Thoracic aorta (tissue), 2 donors: ENCODE measurements around the gene MTCP1. TPM values are rescaled to one million over a fixed set of nuclear protein-coding genes. Genes with fewer than 3 reads are reported as not detected.

ENCODE experiments used
- ATAC-seq: fragments of 150-250 bp; one replicate; pipeline ENCODE4 v1.8.0; 2017; ENCODE audit warnings: low read depth; ENCODE audit not compliant: insufficient number of reproducible peaks, low FRiP score
- DNase-seq: peaks from one replicate; pipeline ENCODE4 v3.0.0-alpha.2; 2020; ENCODE audit warnings: low spot score
- H3K27ac ChIP-seq, 2 donors: fragments of 200-600 bp; sonication (generic); 1 replicate in 1 of 2; 2 replicates in 1 of 2; pipeline ENCODE4 v1.5.1; 2016; ENCODE audit warnings: mild to moderate bottlenecking in 2 of 2, moderate library complexity in 2 of 2
- H3K27me3 ChIP-seq: fragments of 200-600 bp; sonication (generic); replicated peaks from 2 replicates; pipeline ENCODE4 v1.6.0; 2016; ENCODE audit warnings: mild to moderate bottlenecking; ENCODE audit not compliant: insufficient read depth
- H3K36me3 ChIP-seq: fragments of 200-600 bp; sonication (generic); one replicate; pipeline ENCODE4 v1.5.1; 2016
- H3K4me1 ChIP-seq, 2 donors: fragments of 200-600 bp; sonication (generic); 1 replicate in 1 of 2; 2 replicates in 1 of 2; pipeline versions ENCODE4 v1.5.1 to v1.6.0; 2016; ENCODE audit warnings: low read depth in 2 of 2, mild to moderate bottlenecking in 1 of 2; ENCODE audit not compliant: control insufficient read depth in 1 of 2
- H3K4me3 ChIP-seq: fragments of 200-600 bp; sonication (generic); 2 replicates; pipeline ENCODE4 v1.5.1; 2016; ENCODE audit warnings: mild to moderate bottlenecking
- H3K9me3 ChIP-seq: fragments of 200-600 bp; sonication (generic); 2 replicates; pipeline ENCODE4 v1.5.1; 2016
- CTCF ChIP-seq: fragments of 200-600 bp; sonication (generic); IDR thresholded peaks from one replicate; pipeline ENCODE4 v1.5.1; 2019; ENCODE audit warnings: antibody characterized with exemption
- total RNA-seq, 2 donors: library from RNA; depleted of rRNA; stranded (reverse); fragments of >200 nt; gene quantifications; one replicate each; pipeline versions ENCODE4 v1.1.0 to v1.2.3, GENCODE V29; 2016

MTCP1 gene
- total RNA-seq, 2 donors from 2014 or later = 7.4 to 17.8 TPM

- H3K27ac ChIP-seq = peak within 1 kb of the TSS; percentile 94 to 97
- peak within 1 kb of the TSS; percentile 82 for H3K4me3 ChIP-seq
- H3K36me3 ChIP-seq = no peaks in the 10 kb centered on the region
- no peaks in the 10 kb centered on the region for H3K27me3 ChIP-seq
- ATAC-seq = peak; percentile 82
- peaks cover 0 to 11% of the 10 kb centered on the region in 2 donors for H3K4me1 ChIP-seq
- peak; percentile 66 for DNase-seq
- H3K9me3 ChIP-seq = no peaks in the 10 kb centered on the region
- no peak for TF ChIP-seq CTCF
Observed at GRCh38 chrX:155026727-155027508, 44.0 kb downstream of the MTCP1 start, which contains the start of gene FUNDC2. Gene FUNDC2, plus strand, starts transcription at chrX:155026844. Its CDS starts 95 bp downstream, at chrX:155026939.

- TF ChIP-seq CTCF = no peak
- no peak for ATAC-seq
- H3K4me3 ChIP-seq = peak overlapping the region; percentile 82
Observed at GRCh38 chrX:155026420-155026726, 44.6 kb downstream of the MTCP1 start.

GRCh38 chrX:155023907-155024833 lies 46.8 kb downstream of the MTCP1 start:
- Histone ChIP-seq H3K4me1 (peaks cover 0 to 11% of the 10 kb centered on the region in 2 donors), H3K36me3 (no peaks in the 10 kb centered on the region), H3K4me3 (no peak overlapping the region), H3K9me3 (no peaks in the 10 kb centered on the region), H3K27ac (no peak overlapping the region), H3K27me3 (no peaks in the 10 kb centered on the region)
- DNase-seq (no peak), ATAC-seq (no peak)
- TF ChIP-seq CTCF = no peak

More at GRCh38 chrX:155026420-155026726, 44.6 kb downstream of the MTCP1 start:
- Histone ChIP-seq H3K27ac (peak overlapping the region; percentile 94 to 97), H3K27me3 (no peaks in the 10 kb centered on the region), H3K36me3 (no peaks in the 10 kb centered on the region), H3K9me3 (no peaks in the 10 kb centered on the region), H3K4me1 (peaks cover 0 to 11% of the 10 kb centered on the region in 2 donors)
- no peak for DNase-seq

GRCh38 chrX:155022585-155022984 lies 48.4 kb downstream of the MTCP1 start, which contains the start of gene F8:
Gene F8, minus strand, starts transcription at chrX:155022723. Its CDS starts 171 bp downstream, at chrX:155022552.
- no peaks in the 10 kb centered on the region for H3K36me3 ChIP-seq
- DNase-seq (no peak), ATAC-seq (no peak)
- H3K27ac ChIP-seq = no peak within 1 kb of the TSS
- no peaks in the 10 kb centered on the region for H3K27me3 ChIP-seq
- TF ChIP-seq CTCF = no peak
- no peaks in the 10 kb centered on the region for H3K4me1 ChIP-seq
- no peak within 1 kb of the TSS for H3K4me3 ChIP-seq
- H3K9me3 ChIP-seq = no peaks in the 10 kb centered on the region

GRCh38 chrX:155020591-155020990 lies 50.3 kb downstream of the MTCP1 start:
- Histone ChIP-seq H3K4me1 (no peaks in the 10 kb centered on the region), H3K36me3 (no peaks in the 10 kb centered on the region), H3K4me3 (no peak overlapping the region), H3K27me3 (no peaks in the 10 kb centered on the region), H3K9me3 (no peaks in the 10 kb centered on the region), H3K27ac (no peak overlapping the region)
- no peak for TF ChIP-seq CTCF
- DNase-seq (no peak), ATAC-seq (no peak)
